ENCODE data around the gene TRIM65.

Gene TRIM65

DNA sequence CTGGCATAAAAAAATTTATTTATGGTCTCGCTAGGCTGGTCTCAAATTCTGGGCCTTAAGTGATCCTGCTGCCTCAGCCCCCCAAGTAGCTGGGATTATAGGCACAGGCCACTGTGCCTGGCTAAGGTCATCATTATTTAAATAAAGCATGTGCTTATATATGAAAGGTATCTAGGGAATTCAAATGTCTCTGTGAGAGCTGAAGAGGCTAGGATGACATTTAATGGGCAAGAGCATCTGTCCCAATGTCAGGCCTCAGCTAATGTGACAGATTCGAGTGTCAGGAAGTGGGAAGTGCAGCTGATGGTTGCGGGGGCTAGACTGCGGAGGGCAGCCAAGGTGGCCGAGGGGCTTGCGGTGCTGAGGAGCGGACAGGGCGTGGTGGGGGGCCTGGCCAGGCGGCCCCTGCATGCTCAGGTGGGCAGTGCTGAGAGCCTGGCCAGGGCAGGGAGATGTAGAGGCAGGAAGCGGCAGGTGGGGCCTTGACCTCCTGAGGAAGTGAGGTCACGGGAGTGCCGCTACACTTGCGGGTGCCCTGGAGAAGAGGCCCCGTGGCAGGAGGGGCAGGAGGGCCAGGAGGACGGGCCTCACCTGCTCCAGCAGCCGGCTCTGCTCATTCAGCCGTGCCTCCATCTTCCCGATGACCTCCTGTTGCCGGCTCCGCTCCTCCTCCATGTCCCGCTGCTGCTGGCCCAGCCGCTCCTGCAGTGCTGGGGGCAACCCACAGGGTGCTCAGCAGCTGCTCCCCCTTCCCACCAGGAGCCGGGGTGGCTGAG is 20.6 kb upstream of the TRIM65 start:
- no peak for DNase-seq

DNA sequence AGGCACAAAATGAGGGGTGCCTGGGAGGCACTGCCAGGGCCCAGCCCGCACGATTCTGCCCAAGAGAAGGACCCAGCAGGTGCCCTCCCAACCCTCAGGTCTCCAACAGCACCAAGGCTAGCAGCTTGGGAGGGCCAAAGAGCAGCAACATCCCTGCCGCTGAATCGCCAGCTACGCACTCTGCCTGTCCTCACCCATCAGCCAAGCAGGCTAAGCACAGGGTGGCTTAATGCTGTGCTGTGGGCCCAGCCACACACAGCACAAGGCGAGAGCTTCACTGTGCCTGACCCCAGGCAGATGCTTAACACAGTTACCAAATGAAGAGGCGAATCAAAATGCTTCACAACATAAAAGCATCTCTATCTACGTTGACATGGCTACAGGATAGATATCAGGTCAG is 18.5 kb upstream of the TRIM65 start:
- DNase-seq = no peak

DNA sequence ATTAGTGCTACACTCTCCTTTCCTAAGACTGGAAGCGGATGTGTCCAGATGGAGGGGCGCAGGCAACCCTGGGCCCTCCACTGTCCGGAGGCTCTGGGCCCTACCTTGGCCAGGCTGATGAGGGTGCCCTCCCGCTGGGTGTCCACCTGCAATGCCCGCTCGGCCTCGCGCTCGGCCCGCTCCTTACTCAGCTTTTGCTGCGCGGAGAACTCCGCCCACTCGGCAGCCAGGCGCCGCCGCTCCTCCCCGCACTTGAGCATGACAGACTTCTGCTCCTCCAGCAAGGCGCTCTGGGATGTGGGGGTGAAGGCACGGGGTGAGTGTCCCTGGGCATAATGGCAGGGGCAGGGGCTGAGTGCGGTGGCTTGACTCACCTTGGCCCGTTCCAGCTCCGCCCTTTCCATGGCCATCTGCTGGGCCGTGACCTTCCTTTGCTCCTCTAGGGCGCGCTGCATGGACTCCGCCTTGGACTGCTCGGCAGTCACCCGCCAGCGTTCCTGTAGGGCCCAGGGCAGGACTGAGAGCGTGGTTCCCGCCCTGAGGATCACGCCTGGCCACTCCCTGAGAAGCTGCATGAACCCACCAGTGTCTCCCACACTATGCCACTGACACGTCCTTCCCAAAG is 18.0 kb upstream of the TRIM65 start:
- DNase-seq = no peak

DNA sequence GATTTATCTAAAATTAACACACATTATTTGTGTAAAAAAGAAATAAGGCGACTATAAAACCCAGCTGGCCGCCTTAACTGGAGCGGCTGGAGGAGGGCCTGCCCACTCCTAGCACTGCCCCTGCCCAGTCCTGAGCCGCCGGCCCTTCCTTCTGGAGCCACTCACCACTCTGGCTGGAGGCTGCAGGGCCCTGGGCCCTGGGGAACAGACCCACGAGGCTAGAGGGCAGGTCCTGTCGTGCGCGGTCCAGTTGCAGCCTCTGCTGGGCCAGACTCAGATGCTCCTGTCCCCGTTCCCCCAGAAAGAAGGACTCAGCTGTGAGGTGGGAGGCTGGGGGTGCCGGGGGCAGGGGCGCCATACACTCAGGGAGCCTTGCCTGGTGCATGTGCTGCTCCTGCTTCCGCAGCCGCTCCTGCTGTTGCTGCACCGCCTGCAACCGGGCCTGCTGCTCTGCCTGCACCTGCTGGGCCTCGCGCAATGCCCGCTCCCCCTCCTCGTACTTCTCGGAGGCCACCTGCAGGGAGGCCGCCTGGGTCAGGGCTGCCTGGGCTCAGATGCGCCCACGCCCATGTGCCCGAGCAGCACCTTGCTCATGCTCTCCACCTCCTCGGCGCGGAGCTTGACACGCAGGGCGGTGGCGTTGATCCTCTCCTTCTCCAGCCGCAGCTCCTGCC is 16.9 kb upstream of the TRIM65 start:
- DNase-seq = no peak

DNA sequence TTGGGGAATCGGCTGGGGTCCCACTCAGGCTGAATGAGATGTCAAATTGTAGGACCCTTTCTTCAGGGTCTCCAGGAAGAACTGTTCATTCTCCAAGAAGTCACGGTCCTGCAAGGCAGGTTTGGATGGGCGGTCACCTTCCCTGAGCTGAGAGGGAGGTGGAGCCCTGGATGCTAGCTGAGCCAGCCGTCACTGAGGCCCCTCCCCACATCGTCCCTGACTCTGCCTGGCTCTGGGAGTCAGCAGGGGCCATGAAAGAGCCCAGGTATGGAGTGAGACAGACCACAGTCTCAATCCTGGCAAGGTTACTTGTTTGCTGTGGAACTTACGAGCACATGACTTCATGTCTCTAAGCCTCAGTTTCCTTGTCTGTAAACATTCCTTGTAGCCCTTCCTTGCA is 13.9 kb upstream of the TRIM65 start:
- DNase-seq = peak; percentile 66

DNA sequence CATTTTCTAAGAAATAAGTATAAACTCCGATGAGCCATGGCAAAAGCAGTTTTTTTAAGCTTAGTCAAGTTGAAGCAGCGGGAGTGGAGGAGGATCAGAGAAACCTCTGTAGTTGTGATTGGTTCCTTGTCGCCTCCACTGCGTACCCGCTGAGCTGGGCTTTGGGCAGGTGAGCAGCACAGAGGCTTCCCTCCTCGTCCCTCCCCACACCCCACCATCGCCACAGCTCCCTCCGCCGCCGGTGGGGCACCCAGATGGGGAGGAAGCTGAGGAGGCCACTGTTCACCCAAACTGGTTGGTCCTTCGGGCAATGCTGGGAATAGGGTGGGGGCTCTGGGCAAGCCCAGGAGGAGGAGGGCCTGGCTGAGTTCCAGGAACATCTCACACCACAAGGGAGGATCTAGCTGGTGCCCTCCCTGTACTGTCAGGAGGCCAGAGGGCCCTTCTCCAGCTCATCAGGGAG is 13.1 kb upstream of the TRIM65 start:
- DNase-seq = peak; percentile 85

DNA sequence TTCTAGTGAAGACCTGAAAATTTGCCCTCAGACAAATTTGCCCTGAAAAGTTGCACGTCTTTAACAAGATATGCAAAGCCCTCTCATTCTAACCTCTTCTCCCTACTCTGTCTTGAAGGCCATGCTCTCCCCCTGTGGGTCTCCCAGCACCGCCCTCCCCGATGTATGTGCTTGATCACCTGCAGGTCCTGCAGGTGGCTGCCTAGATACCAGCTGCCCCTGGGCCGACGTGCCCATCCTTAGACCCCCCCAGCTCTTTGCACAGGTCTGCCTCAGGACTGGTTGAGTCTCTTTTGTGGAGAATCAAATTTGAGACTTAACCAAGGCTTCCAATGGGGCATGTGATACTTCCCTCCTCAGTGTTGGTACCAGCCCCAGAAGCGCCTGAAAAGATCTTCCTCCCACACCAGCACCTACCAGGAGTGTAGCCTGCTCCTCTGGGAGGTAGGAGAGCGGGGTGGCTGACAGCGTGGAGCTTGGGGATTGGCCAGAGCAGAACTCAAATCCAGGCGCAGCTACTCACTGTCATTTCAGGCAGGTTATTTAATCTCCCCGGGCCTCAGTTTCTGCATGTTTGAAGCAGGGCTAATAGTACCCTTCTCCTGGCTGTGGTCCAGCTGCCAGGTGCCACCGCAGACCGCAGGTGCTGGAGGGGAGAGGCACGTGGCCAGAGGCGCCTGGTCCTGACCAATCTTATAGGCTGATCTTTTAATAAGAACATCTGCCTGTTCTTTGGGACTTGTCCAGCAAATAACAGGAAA is 12.5 kb upstream of the TRIM65 start:
- DNase-seq = peak; percentile 87

DNA sequence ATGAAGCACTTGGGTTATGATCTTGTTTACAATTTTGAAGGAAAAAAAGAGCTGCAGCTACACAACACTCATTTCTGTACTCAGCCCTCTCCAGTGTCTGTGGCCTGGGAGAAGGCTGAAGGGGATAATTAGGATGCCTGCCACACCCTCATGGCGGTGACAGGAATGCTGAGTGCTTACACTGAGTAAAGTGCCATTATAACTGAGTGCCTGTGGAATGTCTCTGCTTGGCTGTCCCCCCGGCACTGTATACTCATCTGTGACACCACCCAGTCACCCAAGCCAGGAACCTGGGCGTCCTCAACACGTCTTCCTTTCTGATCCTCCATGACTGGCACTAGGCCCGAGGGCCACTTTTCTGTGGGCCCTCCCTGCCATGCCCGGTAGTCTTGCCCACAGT is 11.4 kb upstream of the TRIM65 start:
- DNase-seq = no peak

DNA sequence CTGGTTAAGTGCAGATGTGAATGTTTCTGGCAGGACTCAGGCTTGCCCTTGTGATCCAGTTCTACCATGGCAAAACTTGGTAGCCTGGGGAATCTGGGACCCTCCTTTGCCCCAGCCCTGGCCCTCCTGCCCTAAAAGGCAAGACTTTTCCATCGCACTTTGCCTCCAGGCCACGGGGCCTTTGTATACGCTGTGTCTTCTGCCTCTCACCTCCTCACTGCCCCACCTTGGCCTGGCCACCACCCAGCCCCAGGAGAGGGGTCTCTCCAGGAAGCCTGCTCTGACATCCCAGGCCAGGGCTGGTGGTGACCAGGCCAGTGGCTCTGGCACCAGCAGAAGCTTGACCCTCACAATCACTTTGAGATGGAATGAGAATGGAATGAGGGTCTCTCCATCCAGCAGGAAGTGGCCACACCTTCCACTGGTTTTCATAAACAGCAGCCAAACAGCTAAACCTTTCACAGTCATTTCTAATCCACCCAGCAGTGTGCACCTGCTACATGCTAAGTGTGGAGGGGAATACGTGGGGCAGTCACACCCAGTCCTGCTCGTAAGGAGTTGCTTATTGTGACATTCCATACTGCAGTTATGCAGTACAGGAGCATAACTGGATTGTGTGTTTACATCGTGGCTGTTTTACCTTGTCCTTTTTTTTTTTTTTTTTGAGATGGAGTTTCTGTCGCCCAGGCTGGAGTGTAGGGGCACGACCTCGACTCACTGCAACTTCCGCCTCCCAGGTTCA is 9.6 kb upstream of the TRIM65 start:
- DNase-seq = no peak

DNA sequence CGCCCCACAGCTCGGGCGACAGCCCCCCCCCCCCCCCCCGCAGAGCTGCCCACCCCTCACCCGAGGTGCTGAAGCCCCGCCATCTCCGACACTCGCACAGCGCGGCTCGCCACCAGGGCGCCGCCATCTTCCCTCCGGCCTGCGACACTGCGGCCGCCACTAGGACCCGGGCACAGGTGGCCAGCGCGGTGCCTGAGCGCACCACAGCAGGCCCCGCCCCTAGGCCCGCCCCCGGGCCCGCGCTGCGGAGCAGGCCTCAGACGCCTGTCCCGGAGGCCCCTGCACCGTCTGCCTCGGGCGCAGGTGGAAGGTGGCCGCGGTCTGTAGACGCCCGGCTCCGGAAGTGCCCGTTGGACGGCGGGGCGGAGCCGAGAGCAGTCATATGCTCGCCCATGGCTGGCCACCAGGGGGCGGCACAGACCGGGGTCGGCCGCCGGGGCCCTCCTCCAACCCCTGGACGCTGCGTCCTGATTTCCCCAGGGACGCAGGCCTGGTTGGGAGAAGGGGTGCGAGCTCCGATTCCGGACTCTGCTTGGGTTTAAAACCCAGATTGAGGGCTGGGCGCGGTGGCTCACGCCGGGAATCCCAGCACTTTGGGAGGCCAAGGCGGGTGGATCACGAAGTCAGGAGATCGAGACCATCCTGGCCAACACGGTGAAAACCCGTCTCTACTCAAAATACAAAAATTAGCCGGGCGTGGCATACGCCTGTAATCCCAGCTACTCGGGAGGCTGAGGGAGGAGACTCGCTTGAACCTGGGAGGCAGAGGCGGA is 8.2 kb upstream of the TRIM65 start, which contains the start of gene MRPL38:
Gene MRPL38, minus strand, starts transcription at position 136 of the 773 bp plus-strand sequence. Its CDS starts 9 bp downstream, at position 127.
- peak; percentile 97 for DNase-seq

DNA sequence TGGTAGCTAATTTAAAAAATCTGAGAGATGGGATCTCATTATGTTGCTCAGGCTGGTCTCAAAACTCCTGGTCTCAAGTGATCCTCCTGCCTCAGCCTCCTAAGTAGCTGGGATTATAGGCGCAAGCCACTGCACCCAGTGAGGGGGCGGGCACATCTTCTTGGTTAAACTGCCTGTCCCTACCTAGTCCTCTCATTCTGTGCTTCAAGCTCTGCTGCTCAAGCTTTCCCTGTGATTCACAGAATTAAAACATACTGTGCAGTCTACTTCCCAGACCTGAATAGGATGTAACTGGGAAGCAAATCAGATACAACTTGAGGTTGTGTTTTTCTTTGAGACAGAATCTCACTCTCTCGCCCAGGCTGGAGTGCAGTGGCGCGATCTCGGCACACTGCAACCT is 5.7 kb upstream of the TRIM65 start:
- DNase-seq = no peak

DNA sequence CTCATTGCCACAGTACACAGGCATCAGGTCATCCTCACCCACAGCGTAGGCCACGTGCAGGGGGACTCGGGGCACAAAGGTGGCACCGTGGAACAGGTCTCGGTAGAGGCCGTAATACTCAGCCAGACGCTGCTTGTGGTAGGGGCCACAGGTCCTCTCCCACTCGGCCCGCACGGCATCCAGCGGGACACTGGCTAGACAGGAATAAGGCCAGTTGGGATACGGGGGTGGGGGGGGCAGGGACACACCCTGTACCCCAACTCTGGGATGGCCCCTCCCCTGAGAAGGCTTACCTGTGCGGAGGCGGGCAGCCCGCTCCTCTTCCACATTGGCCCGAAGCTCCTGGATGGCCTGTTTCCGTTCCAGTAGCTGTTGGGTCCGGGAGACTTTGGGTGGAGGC is 5.0 kb upstream of the TRIM65 start:
- DNase-seq = no peak

DNA sequence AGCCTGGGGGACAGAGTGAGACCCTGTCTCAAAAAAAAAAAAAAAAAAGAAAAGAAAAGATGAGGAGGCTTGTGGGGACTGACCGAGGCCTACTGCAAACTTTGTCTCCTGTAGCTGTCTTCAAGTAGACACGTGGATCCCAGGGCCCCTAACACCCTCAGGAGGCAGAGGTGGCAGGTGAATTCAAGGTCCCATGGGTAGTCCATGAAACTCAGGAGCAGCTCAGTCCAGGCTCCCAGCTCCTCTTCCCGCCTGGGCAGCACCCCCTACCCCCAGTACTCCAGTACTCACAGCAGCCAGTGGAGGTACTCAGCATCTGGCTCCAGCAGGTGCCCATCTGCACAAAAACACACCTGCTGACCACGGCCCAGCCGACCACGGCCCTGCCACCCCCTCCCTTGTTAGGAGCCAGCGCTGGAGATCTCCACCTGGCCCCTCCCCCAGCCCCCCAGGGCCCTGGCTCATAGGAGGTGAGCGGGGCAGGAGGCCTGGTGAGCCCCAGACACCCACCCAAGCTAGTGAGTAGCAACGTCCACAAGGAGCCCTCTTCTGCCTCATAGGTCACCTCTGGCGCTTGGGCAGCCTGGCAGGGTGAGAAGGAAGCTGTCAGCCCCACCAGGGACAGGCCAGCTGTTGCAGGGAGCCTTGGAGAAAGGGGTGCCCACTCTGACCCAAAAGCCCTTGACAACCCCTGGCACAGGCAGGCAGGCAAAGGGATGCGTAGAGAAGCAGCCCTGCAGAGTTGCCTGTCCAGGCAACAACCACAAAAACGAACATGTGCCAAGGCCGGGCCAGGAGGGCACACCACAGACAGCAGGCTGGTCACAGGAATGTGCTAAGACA is 4.2 kb upstream of the TRIM65 start:
- no peak for DNase-seq

DNA sequence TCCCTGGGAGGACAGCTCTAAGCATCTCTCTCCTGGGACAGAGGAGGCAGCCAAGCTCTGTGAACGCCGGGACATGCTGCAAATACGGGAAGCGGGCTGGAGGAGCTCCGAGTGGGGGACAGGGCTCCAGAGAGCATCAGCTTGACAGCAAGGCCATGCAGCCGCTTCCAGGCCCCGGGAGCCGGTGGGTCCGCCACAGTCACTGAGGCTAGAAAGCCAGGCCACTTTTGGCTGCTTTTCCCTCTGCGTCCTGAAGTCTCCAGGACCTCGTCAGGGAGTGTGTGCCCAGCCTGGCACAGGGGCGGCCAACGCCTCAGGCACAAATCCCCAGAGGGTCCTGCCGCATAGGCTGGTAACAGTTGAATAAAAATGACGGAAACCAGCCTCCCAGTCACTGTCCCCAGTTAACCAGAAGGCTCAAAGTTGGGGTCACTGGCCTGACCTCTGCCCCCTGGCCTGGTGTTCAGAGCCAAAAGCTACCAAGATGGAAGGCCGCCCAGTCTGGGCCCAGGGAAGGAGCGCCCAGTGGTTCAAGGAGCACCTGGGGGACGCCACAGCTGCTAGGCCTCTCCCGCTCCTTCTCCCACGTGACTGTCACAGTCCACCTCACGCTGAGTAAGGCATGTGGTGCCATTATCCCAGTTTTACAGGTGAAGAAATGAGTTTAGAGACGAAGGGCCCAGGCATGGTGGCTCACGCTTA is 3.2 kb upstream of the TRIM65 start:
- DNase-seq = no peak

DNA sequence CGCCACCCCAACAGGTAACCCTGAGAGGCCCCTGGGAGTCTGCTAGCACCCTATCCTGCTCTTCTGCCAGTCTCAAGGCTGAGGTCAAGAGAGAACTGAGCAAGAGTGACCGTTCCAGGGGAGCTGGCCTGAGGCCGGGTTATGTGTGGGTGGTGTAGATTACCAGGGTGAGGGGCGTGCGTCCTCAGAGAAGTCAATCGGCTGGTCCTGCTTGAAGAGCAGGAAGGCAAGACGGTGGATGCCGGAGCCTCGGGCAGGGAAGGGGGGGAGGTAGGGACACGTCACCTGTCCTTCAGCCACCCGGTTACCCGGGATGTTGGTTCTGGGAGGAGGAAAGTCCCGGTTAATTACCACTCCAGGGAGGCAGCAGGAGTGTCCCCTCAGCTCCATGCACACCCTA is 2.6 kb upstream of the TRIM65 start:
- no peak for DNase-seq

DNA sequence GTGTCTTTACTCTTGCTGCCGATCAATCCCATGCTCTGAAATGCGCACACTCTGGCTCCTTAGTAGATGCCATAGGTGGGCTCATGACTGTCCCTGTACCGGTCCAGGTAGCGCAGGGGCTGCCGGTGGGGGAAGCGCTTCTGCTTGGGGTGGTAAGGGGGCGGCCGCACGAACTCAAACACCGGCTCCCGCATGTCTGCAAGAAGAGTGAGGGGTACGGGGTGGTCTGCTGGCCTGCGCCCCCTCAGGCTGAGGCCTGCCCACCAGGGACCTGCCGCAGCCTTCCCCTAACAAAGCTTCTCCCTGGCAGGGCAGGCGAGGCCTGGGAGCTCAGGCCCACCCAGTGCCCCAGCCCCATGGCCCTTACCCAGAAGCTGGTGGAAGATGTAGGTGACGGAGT is 2.0 kb upstream of the TRIM65 start:
- no peak for DNase-seq

DNA sequence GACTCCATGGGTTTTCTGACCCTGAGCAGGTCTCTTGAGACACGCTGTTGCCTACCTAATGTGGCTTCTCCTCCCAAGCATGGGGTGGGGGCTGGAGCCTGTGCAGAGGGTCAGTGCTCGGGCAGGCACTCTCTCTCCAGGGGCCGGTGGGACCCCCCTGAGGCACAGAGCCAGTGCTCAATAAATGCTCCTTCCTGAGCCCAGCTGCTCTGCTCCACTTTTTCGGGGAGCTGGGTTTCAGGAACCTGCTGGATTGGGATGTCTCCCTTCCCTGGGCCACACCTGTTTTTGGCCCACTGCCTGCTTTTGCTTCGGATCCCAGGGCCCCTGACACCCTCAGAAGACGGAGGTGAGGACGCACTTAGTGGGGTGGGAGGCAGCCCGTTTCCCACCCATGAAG is 1.3 kb upstream of the TRIM65 start:
- DNase-seq = no peak

DNA sequence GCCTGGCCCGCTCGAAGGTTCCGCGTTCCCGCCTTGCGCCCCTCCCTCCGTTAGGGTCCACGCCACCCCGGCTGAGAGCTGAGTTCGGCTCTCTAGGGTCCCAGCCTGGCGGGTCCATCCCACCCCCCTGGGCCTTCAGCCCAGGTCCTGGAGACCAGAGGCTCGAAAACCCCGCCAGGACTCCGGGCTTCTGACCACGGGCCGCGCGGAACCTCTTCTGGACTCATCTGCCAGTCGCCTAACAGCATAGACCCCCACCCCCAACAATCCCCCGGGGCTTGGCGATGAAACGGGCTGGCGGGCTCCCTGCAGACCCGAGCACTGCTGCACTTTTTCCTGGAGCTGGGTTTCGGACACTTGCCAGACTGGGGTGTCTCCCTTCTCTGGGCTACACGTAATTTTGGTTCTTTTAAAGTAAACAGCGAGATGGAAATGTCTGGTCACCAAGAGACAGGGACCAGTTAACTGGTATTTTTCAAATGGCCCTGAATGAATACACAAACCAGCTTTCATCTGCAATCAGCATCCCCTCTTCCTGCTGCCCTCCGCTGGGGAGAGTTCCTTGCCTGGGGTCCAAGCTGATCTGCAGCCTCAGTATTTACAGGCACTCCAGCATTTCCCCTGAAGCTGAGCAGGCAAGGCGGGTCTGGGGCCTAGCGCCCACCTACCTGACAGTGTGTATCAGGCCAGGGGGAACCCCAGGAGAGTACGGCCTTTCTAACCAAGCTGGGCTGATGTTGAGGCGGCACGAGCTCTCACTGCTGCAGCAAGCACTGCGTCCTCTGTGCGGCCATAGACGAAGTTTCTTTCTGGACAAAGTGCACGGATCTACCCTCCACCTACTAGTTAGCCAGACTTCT is 639 bp upstream of the TRIM65 start:
- DNase-seq = no peak

All from NCI-H146 (cell line).